Measurements from ENCODE around the gene ITGA11. TPM values are rescaled to one million over a fixed set of nuclear protein-coding genes. Genes with fewer than 3 reads are reported as not detected.

The ITGA11 gene
- total RNA-seq, 2 donors from 2014 or later: 0.99 to 1.0 TPM

DNA sequence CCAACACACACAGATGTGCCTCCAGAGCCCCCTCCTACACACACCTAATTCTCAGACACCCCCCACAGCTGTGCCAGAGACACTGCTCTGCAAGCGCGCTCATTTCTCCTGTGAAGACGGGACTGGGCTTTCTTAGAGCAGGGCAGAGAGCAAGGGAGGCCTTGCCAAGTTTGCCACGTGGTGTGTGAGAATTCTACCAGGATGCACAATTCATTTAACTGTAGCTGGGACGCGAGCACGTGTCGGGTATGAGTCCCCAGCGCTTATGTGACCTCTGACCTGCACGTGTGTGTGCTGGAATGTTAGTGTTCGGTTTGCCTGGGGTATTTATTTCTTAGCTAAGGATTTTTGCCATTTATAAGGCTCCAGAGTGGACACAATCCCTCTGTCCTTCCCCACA, 117.4 kb downstream of the ITGA11 start:
- Histone ChIP-seq H3K27ac (no peak overlapping the region), H3K36me3 (replicated peaks in 1 of 2; ENCODE audit: insufficient read depth in 1 of 2, low read depth in 2 of 2) (no peaks in the 10 kb centered on the region), H3K4me1 (peaks cover 12% of the 10 kb centered on the region), H3K9me3 (no peaks in the 10 kb centered on the region), H3K27me3 (no peaks in the 10 kb centered on the region), H3K4me3 (no peak overlapping the region)
- intact Hi-C loops (cut with DNase I): no loop called here
- TF ChIP-seq POLR2A (IDR thresholded peaks at IDR 0.05): no peak
- no peak for TF ChIP-seq CTCF (IDR thresholded peaks at IDR 0.05)
- ATAC-seq (no peak), DNase-seq (peak in 3 of 4 donors; percentile 28 to 56 (median 43))
- 41 to 42% methylated on average over 11 of the region's 11 CpGs for WGBS, 2 donors

GRCh38 chr15:68313501-68314410, 118.2 kb downstream of the ITGA11 start:
- Histone ChIP-seq H3K36me3 (replicated peaks in 1 of 2; ENCODE audit: insufficient read depth in 1 of 2, low read depth in 2 of 2) (no peaks in the 10 kb centered on the region), H3K27me3 (no peaks in the 10 kb centered on the region), H3K9me3 (no peaks in the 10 kb centered on the region), H3K4me1 (peaks cover 12% of the 10 kb centered on the region), H3K4me3 (no peak overlapping the region), H3K27ac (no peak overlapping the region)
- ATAC-seq (no peak), DNase-seq (peak in 1 of 4 donors; percentile 8)
- intact Hi-C loops (cut with DNase I): no loop called here
- no peak for TF ChIP-seq POLR2A (IDR thresholded peaks at IDR 0.05)
- no peak for TF ChIP-seq CTCF (IDR thresholded peaks at IDR 0.05)
- WGBS, 2 donors: 75 to 87% methylated on average over 11 to 18 of the region's 18 CpGs

DNA sequence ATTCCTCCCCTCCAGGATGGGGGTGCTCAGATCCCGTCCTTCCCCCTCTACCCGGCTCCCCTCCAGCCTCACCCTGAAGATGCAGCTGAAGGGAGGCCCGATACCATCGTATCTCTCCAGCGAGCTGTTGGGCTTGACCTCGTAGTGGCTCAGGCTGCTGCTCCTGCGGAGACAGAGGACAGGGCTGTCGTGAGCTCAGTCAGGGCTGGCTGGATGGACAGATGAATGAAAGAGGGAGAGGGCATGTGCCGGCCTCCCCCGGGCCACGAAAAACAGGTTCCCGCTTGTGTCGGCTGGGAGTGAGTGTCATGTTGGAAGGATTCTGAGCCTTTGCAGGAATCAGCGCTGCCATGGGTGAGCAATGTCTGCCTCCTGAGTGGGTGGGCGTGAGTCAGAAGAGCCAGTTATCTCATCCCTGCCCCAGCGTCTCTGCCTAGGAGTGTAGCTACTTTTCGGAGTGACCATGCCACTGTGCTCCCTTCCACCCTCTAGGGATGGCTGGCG, 119.2 kb downstream of the ITGA11 start:
- intact Hi-C loops (cut with DNase I): no loop called here
- Histone ChIP-seq H3K27me3 (no peaks in the 10 kb centered on the region), H3K4me3 (no peak overlapping the region), H3K4me1 (peaks cover 12% of the 10 kb centered on the region), H3K36me3 (replicated peaks in 1 of 2; ENCODE audit: insufficient read depth in 1 of 2, low read depth in 2 of 2) (no peaks in the 10 kb centered on the region), H3K27ac (no peak overlapping the region), H3K9me3 (no peaks in the 10 kb centered on the region)
- WGBS, 2 donors: 85 to 92% methylated on average over 12 to 17 of the region's 18 CpGs
- ATAC-seq: no peak
- DNase-seq: peak in 1 of 4 donors; percentile 4
- no peak for TF ChIP-seq CTCF (IDR thresholded peaks at IDR 0.05)
- no peak for TF ChIP-seq POLR2A (IDR thresholded peaks at IDR 0.05)

GRCh38 chr15:68311859-68312557, 120.0 kb downstream of the ITGA11 start:
- TF ChIP-seq POLR2A (IDR thresholded peaks at IDR 0.05) (no peak), CTCF (IDR thresholded peaks at IDR 0.05) (no peak)
- H3K36me3 ChIP-seq (replicated peaks in 1 of 2; ENCODE audit: insufficient read depth in 1 of 2, low read depth in 2 of 2): no peaks in the 10 kb centered on the region
- H3K4me3 ChIP-seq: no peak overlapping the region
- H3K27ac ChIP-seq: no peak overlapping the region
- intact Hi-C loops (cut with DNase I): no loop called here
- ATAC-seq (no peak), DNase-seq (no peak)
- H3K4me1 ChIP-seq: peaks cover 12% of the 10 kb centered on the region
- 89 to 93% methylated on average over 3 of the region's 3 CpGs for WGBS, 2 donors
- no peaks in the 10 kb centered on the region for H3K9me3 ChIP-seq
- no peaks in the 10 kb centered on the region for H3K27me3 ChIP-seq
